A673 (cell line): ENCODE measurements around the gene FAM120B. TPM values are rescaled to one million over a fixed set of nuclear protein-coding genes. Genes with fewer than 3 reads are reported as not detected.
A peak's percentile ranks its signal among the peaks of the same experiment; 100 is the strongest.

Experiments used
- BruUV-seq: library from RNA; stranded (reverse); fragments of 400-500 nt; replicated peaks from 2 replicates; lab custom pipeline; 2021; lab: Mats Ljungman, UMichigan
- CTCF ChIA-PET: fragments of 300-600 bp; sonication (Branson Sonifier 250); formaldehyde crosslinking; loops from one replicate; lab custom pipeline; 2022; ENCODE audit warnings: antibody characterized with exemption; lab: Charles Lee
- POLR2A ChIA-PET: fragments of 300-600 bp; sonication (Branson Sonifier 250); formaldehyde crosslinking; loops from one replicate; lab custom pipeline; 2022; ENCODE audit warnings: antibody characterized with exemption; ENCODE audit not compliant: low non-redundant PET; lab: Charles Lee
- DNase-seq: peaks from one replicate; pipeline ENCODE4 v3.0.0-alpha.2; 2015; ENCODE audit warnings: low spot score
- H3K27ac ChIP-seq: fragments of 200-600 bp; sonication (generic); 2 replicates; pipeline ENCODE4 v1.5.1; 2016; ENCODE audit warnings: mixed run types, low read depth, mild to moderate bottlenecking, mixed read lengths, antibody characterized with exemption, low read length; ENCODE audit not compliant: poor library complexity, severe bottlenecking
- H3K27me3 ChIP-seq: fragments of 200-600 bp; sonication (generic); replicated peaks from 2 replicates; pipeline ENCODE4 v1.6.1; 2017; ENCODE audit warnings: mixed run types, low read depth, mild to moderate bottlenecking, mixed read lengths, antibody characterized with exemption, low read length; ENCODE audit not compliant: insufficient read depth, poor library complexity
- H3K36me3 ChIP-seq: fragments of 200-600 bp; sonication (generic); 2 replicates; pipeline ENCODE4 v1.6.1; 2016; ENCODE audit warnings: mixed run types, mild to moderate bottlenecking, mixed read lengths, antibody characterized with exemption, low read length; ENCODE audit not compliant: insufficient read depth, poor library complexity, severe bottlenecking
- H3K4me1 ChIP-seq: fragments of 200-600 bp; sonication (generic); 2 replicates; pipeline ENCODE4 v1.6.1; 2017; ENCODE audit warnings: mixed run types, mild to moderate bottlenecking, mixed read lengths, antibody characterized with exemption, low read length; ENCODE audit not compliant: insufficient read depth, poor library complexity, severe bottlenecking
- H3K4me3 ChIP-seq: fragments of 200-600 bp; sonication (generic); 2 replicates; pipeline ENCODE4 v1.5.1; 2016; ENCODE audit warnings: low read depth, mixed run types, mild to moderate bottlenecking, mixed read lengths, low read length; ENCODE audit not compliant: poor library complexity, severe bottlenecking
- H3K9me3 ChIP-seq: fragments of 200-600 bp; sonication (generic); 2 replicates; pipeline ENCODE4 v1.6.1; 2016; ENCODE audit warnings: mixed run types, low read depth, mild to moderate bottlenecking, mixed read lengths, antibody characterized with exemption, low read length; ENCODE audit not compliant: poor library complexity, severe bottlenecking
- EZH2 ChIP-seq: fragments of 200-600 bp; sonication (generic); IDR thresholded peaks from 2 replicates; pipeline ENCODE4 v1.6.1; 2017; ENCODE audit warnings: borderline replicate concordance, low read depth, mild to moderate bottlenecking, mixed read lengths, antibody characterized with exemption, low read length; ENCODE audit not compliant: poor library complexity, severe bottlenecking
- intact Hi-C: fragments of 100-400 bp; cut with micrococcal nuclease; formaldehyde crosslinking; loops from one replicate; pipeline ENCODE4 v1.10.0; 2022; ENCODE audit not compliant: unreplicated experiment
- total RNA-seq: library from RNA; stranded (reverse); gene quantifications from 2 replicates; pipeline ENCODE4 v1.2.3, GENCODE V29; 2021
- TF ChIP-seq, protein P1 (sequence below): fragments of 300-800, 200-600 bp; sonication (generic); conservative IDR thresholded peaks from 2 replicates; pipeline ENCODE4 v1.5.1; 2017; ENCODE audit warnings: low read depth, mild to moderate bottlenecking, antibody characterized with exemption, low read length, moderate library complexity, mixed read lengths

FAM120B gene
- total RNA-seq, 1 experiment from 2014 or later = 31.6 TPM

GRCh38 chr6:170285482-170285881, 21.1 kb upstream of the FAM120B start:
- Histone ChIP-seq H3K36me3 (no peaks in the 10 kb centered on the region), H3K4me1 (peaks cover 11% of the 10 kb centered on the region), H3K27me3 (peaks cover 25% of the 10 kb centered on the region), H3K27ac (no peak overlapping the region), H3K9me3 (no peaks in the 10 kb centered on the region), H3K4me3 (no peak overlapping the region)
- BruUV-seq = no TSS peak
- no peak for TF ChIP-seq EZH2
- TF ChIP-seq, protein P1, sequence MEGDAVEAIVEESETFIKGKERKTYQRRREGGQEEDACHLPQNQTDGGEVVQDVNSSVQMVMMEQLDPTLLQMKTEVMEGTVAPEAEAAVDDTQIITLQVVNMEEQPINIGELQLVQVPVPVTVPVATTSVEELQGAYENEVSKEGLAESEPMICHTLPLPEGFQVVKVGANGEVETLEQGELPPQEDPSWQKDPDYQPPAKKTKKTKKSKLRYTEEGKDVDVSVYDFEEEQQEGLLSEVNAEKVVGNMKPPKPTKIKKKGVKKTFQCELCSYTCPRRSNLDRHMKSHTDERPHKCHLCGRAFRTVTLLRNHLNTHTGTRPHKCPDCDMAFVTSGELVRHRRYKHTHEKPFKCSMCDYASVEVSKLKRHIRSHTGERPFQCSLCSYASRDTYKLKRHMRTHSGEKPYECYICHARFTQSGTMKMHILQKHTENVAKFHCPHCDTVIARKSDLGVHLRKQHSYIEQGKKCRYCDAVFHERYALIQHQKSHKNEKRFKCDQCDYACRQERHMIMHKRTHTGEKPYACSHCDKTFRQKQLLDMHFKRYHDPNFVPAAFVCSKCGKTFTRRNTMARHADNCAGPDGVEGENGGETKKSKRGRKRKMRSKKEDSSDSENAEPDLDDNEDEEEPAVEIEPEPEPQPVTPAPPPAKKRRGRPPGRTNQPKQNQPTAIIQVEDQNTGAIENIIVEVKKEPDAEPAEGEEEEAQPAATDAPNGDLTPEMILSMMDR = no peak
- ChIA-PET POLR2A (no interaction called here), CTCF (no interaction called here)
- intact Hi-C loops = no loop called here
- DNase-seq = no peak

- peak; percentile 80 for DNase-seq
- ChIA-PET CTCF (no interaction called here), POLR2A (interaction anchor here (0.7 kb wide), 1 partner anchor 89 kb away, joined by 9 read pairs; no protein-coding TSS in a partner anchor)
- no peaks in the 10 kb centered on the region for H3K9me3 ChIP-seq
- H3K4me3 ChIP-seq = peak overlapping the region; percentile 3
- no peaks in the 10 kb centered on the region for H3K36me3 ChIP-seq
- intact Hi-C loops = no loop called here
- TF ChIP-seq, protein P1 = no peak
- no peak for TF ChIP-seq EZH2
- H3K4me1 ChIP-seq = peaks cover 14% of the 10 kb centered on the region
- BruUV-seq = no TSS peak
- no peak overlapping the region for H3K27ac ChIP-seq
- H3K27me3 ChIP-seq = peaks cover 28% of the 10 kb centered on the region
Measured at GRCh38 chr6:170286246-170286933, 20.2 kb upstream of the FAM120B start.

GRCh38 chr6:170286934-170287265, 19.7 kb upstream of the FAM120B start:
- BruUV-seq = no TSS peak
- H3K9me3 ChIP-seq = no peaks in the 10 kb centered on the region
- ChIA-PET POLR2A (interaction anchor here (0.7 kb wide), 1 partner anchor 90 kb away, joined by 9 read pairs; no protein-coding TSS in a partner anchor), CTCF (no interaction called here)
- no peak for DNase-seq
- no peak overlapping the region for H3K27ac ChIP-seq
- peaks cover 33% of the 10 kb centered on the region for H3K27me3 ChIP-seq
- no peaks in the 10 kb centered on the region for H3K36me3 ChIP-seq
- TF ChIP-seq, protein P1 = no peak
- TF ChIP-seq EZH2 = no peak
- H3K4me3 ChIP-seq = peak overlapping the region; percentile 3
- H3K4me1 ChIP-seq = peaks cover 19% of the 10 kb centered on the region
- intact Hi-C loops = no loop called here
